HepG2 (cell line): ENCODE measurements around the gene CCL2. TPM values are rescaled to one million over a fixed set of nuclear protein-coding genes. Genes with fewer than 3 reads are reported as not detected.

Experiments used
- ATAC-seq: fragments of 200-7000 bp; cut with Tn5 transposase; 3 replicates; pipeline ENCODE4 v1.9.1; 2020; ENCODE audit warnings: mild to moderate bottlenecking, moderate library complexity
- BruUV-seq: library from RNA; stranded (reverse); fragments of 400-500 nt; replicated peaks from 2 replicates; lab custom pipeline; 2021; lab: Mats Ljungman, UMichigan
- CTCF ChIA-PET: fragments of 300-600 bp; formaldehyde crosslinking; extraction: SDS; loops from one replicate; lab custom pipeline; 2021; ENCODE audit warnings: low total read pairs, inconsistent platforms, low intra/inter-chr PET ratio; lab: Yijun Ruan, JAX
- POLR2A ChIA-PET: fragments of 350-600 bp; sonication (Branson Sonifier 250); formaldehyde crosslinking; loops from one replicate; lab custom pipeline; 2020; ENCODE audit warnings: antibody characterized with exemption, inconsistent platforms; lab: Yijun Ruan, JAX
- DNase-seq: peaks from one replicate; pipeline ENCODE4 v3.0.0-alpha.2; 2015; ENCODE audit warnings: low spot score
- FAIRE-seq: peaks from 3 replicates; lab custom pipeline; 2011; peaks lifted over from hg19 to GRCh38; lab: Jason Lieb, UNC
- H2AFZ ChIP-seq: one replicate; pipeline ENCODE4 v1.6.1; 2011; ENCODE audit warnings: low read length, inconsistent platforms
- H3K27ac ChIP-seq: fragments of 300-600 bp; 3 replicates; pipeline ENCODE4 v1.8.0; 2011; ENCODE audit warnings: mixed run types, mild to moderate bottlenecking, mixed read lengths, low read length, inconsistent platforms; ENCODE audit not compliant: insufficient read depth; ENCODE audit errors: extremely low read length
- H3K27me3 ChIP-seq, 2 experiments: fragments of 200-600 bp in 1 of 2; 2 replicates in 1 of 2; 3 replicates in 1 of 2; pipeline versions ENCODE4 v1.6.0 to v1.8.0; 2011; ENCODE audit warnings: low read length in 2 of 2, mild to moderate bottlenecking in 2 of 2, moderate library complexity in 2 of 2, inconsistent platforms in 1 of 2; ENCODE audit not compliant: insufficient read depth in 2 of 2, control insufficient read depth in 1 of 2
- H3K36me3 ChIP-seq, 2 experiments: fragments of 200-600 bp in 1 of 2; replicated peaks in 1 of 2; 2 replicates in 1 of 2; 3 replicates in 1 of 2; pipeline versions ENCODE4 v1.5.1 to v1.8.0; 2011; ENCODE audit warnings: low read length in 2 of 2, inconsistent platforms in 1 of 2; ENCODE audit not compliant: insufficient read depth in 2 of 2, control insufficient read depth in 1 of 2
- H3K4me1 ChIP-seq: 2 replicates; pipeline ENCODE4 v1.5.1; 2012; ENCODE audit warnings: low read length, inconsistent platforms; ENCODE audit not compliant: insufficient read depth
- H3K4me2 ChIP-seq: 2 replicates; pipeline ENCODE4 v1.6.0; 2011; ENCODE audit warnings: low read depth, low read length, inconsistent platforms
- H3K4me3 ChIP-seq, 3 experiments: fragments of 200-600 bp in 1 of 3; sonication (generic), shearing (Covaris generic) in 1 of 3; replicated peaks in 1 of 3; 2 replicates each; pipeline ENCODE4 v1.5.1; 2011 to 2016; ENCODE audit warnings: low read length in 3 of 3, inconsistent platforms in 2 of 3, low read depth in 2 of 3, mild to moderate bottlenecking in 2 of 3, control low read depth in 1 of 3, mixed read lengths in 1 of 3; ENCODE audit not compliant: insufficient read depth in 1 of 3
- H3K79me2 ChIP-seq: one replicate; pipeline ENCODE4 v1.6.1; 2011; ENCODE audit warnings: low read length, inconsistent platforms; ENCODE audit not compliant: insufficient read depth
- H3K9ac ChIP-seq: 2 replicates; pipeline ENCODE4 v1.6.0; 2011; ENCODE audit warnings: mild to moderate bottlenecking, low read depth, low read length, inconsistent platforms; ENCODE audit not compliant: insufficient read depth
- H3K9me3 ChIP-seq: 2 replicates; pipeline ENCODE4 v1.5.1; 2012; ENCODE audit warnings: mild to moderate bottlenecking, low read length
- H4K20me1 ChIP-seq: 2 replicates; pipeline ENCODE4 v1.6.0; 2011; ENCODE audit warnings: inconsistent platforms, mild to moderate bottlenecking, low read length, moderate library complexity; ENCODE audit not compliant: insufficient read depth
- BRD4 ChIP-seq: sonication (generic); formaldehyde crosslinking; IDR thresholded peaks from 2 replicates; pipeline ENCODE4 v1.4.0; 2020; ENCODE audit warnings: missing genetic modification reagents
- FOXM1 ChIP-seq: sonication (generic); formaldehyde crosslinking; IDR thresholded peaks from 2 replicates; pipeline ENCODE4 v1.5.0; 2020; ENCODE audit warnings: missing genetic modification reagents
- GTF3A ChIP-seq: sonication (generic); formaldehyde crosslinking; conservative IDR thresholded peaks from 2 replicates; pipeline ENCODE4 v1.4.0; 2020; ENCODE audit warnings: mild to moderate bottlenecking, missing genetic modification reagents
- HDAC1 ChIP-seq: sonication (generic); formaldehyde crosslinking; IDR thresholded peaks from 2 replicates; pipeline ENCODE4 v1.5.1; 2020; ENCODE audit warnings: mild to moderate bottlenecking, missing genetic modification reagents
- MYNN ChIP-seq: sonication (generic); formaldehyde crosslinking; IDR thresholded peaks from 2 replicates; pipeline ENCODE4 v1.4.0; 2020; ENCODE audit warnings: mild to moderate bottlenecking, low read depth, missing genetic modification reagents
- SOX6 ChIP-seq, 2 experiments: fragments of 450-650 bp in 1 of 2; sonication (generic) in 1 of 2; formaldehyde crosslinking in 1 of 2; IDR thresholded peaks; 2 replicates each; pipeline versions ENCODE4 v1.4.0 to v1.6.1; 2017 to 2020; ENCODE audit warnings: antibody characterized with exemption in 1 of 2, mild to moderate bottlenecking in 1 of 2, missing genetic modification reagents in 1 of 2
- TARDBP ChIP-seq: sonication (generic); formaldehyde crosslinking; IDR thresholded peaks from 2 replicates; pipeline ENCODE4 v1.8.0; 2022; ENCODE audit warnings: mild to moderate bottlenecking, missing genetic modification reagents
- ZNF354B ChIP-seq: sonication (generic); formaldehyde crosslinking; IDR thresholded peaks from 2 replicates; pipeline ENCODE4 v1.8.0; 2022; ENCODE audit warnings: mild to moderate bottlenecking, missing genetic modification reagents
- ZNF367 ChIP-seq: sonication (generic); formaldehyde crosslinking; IDR thresholded peaks from 2 replicates; pipeline ENCODE4 v1.4.0; 2020; ENCODE audit warnings: missing genetic modification reagents, borderline replicate concordance
- ZNF772 ChIP-seq: sonication (generic); formaldehyde crosslinking; IDR thresholded peaks from 2 replicates; pipeline ENCODE4 v1.5.0; 2020; ENCODE audit warnings: mild to moderate bottlenecking, missing genetic modification reagents
- WGBS: methylation state at CpG from one replicate; pipeline ENCODE4 v1.1.6; 2017; ENCODE audit warnings: low lambda C conversion rate; 5-methylcytosine and 5-hydroxymethylcytosine counted together
- in situ Hi-C: cut with HindIII; loops from 2 replicates; pipeline ENCODE4 v1.10.0; 2017; ENCODE audit warnings: low pct_unique_long_range_greater_than_20kb; ENCODE audit not compliant: extremely low pct_ligation_motif_present
- intact Hi-C: fragments of 100-400 bp; cut with micrococcal nuclease; formaldehyde crosslinking; loops from one replicate; pipeline ENCODE4 v1.10.0; 2022; ENCODE audit not compliant: unreplicated experiment
- polyA plus RNA-seq, 8 experiments: library from polyadenylated mRNA; depleted of rRNA in 3 of 8; stranded (reverse) in 7 of 8; unstranded in 1 of 8; fragments of >200 nt; fragmentation: Illumina TruSeq in 4 of 8; extraction: Trizol in 4 of 8; gene quantifications; 2 replicates each; pipeline versions ENCODE4 v1.2.1 to v1.2.3, GENCODE V29; 2011 to 2016; ENCODE audit warnings: low read depth in 4 of 8, missing spikeins in 1 of 8, mixed read lengths in 1 of 8; ENCODE audit not compliant: insufficient read depth in 1 of 8
- total RNA-seq, 5 experiments: library from RNA; depleted of rRNA; stranded (reverse); fragments of >200 nt; fragmentation: Illumina TruSeq; extraction: Trizol; gene quantifications; 2 replicates each; pipeline ENCODE4 v1.2.3, GENCODE V29; 2016; ENCODE audit warnings: low read depth in 1 of 5
- TF ChIP-seq, protein P1 (sequence below): IDR thresholded peaks from 2 replicates; pipeline ENCODE4 v1.6.1; 2016; ENCODE audit warnings: missing biosample characterization, missing genetic modification reagents, low read depth
- TF ChIP-seq, protein P2 (sequence below): sonication (generic); formaldehyde crosslinking; IDR thresholded peaks from 2 replicates; pipeline ENCODE4 v1.4.0; 2020; ENCODE audit warnings: missing genetic modification reagents

Gene CCL2
- total and polyA plus RNA-seq, 2 of the 13 experiments (the other 11 are each of a cell fraction or from before 2014, with no cell fraction given), result not detected

DNA sequence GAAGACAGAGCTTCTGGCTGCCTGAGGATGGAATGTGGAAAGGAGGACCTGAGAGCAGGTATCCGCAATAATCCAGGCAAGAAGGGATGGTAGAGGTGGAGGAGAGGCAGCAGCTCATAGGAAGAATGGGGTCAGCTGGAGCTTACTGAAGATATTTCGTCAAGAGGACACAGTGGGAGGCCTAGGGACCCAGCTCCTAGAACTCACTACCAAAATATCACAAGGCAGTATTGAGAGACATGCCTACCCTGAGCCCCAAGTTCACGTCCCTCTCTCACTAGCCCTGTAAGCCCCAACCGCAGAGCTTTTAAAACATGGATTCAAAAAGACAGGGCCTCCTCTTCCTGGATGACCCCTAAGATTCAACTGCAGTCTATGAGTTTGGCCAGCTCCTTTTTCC, 50.0 kb downstream of the CCL2 start:
- no peaks in the 10 kb centered on the region for H4K20me1 ChIP-seq
- intact Hi-C loops (no loop called here), in situ Hi-C loops (no loop called here)
- H3K27me3 ChIP-seq, result no peaks in the 10 kb centered on the region
- DNase-seq (no peak), ATAC-seq (no peak), FAIRE-seq (no peak)
- no peaks in the 10 kb centered on the region for H3K79me2 ChIP-seq
- no peak overlapping the region for H2AFZ ChIP-seq
- no peak overlapping the region for H3K4me3 ChIP-seq
- BruUV-seq, result no TSS peak
- H3K9ac ChIP-seq, result no peak overlapping the region
- H3K9me3 ChIP-seq, result no peaks in the 10 kb centered on the region
- no peaks in the 10 kb centered on the region for H3K4me1 ChIP-seq
- no peak overlapping the region for H3K27ac ChIP-seq
- TF ChIP-seq TARDBP (CRISPR knock-in tag) (no peak), ZNF354B (CRISPR knock-in tag) (no peak), ZNF772 (CRISPR knock-in tag) (no peak), FOXM1 (CRISPR knock-in tag) (no peak), BRD4 (CRISPR knock-in tag) (no peak), GTF3A (CRISPR knock-in tag) (no peak), HDAC1 (CRISPR knock-in tag) (no peak), MYNN (CRISPR knock-in tag) (no peak), ZNF367 (CRISPR knock-in tag) (no peak), SOX6 (IDR thresholded peaks at IDR 0.05) (no peak), SOX6 (CRISPR knock-in tag; IDR thresholded peaks at IDR 0.05) (no peak)
- TF ChIP-seq, protein P1, sequence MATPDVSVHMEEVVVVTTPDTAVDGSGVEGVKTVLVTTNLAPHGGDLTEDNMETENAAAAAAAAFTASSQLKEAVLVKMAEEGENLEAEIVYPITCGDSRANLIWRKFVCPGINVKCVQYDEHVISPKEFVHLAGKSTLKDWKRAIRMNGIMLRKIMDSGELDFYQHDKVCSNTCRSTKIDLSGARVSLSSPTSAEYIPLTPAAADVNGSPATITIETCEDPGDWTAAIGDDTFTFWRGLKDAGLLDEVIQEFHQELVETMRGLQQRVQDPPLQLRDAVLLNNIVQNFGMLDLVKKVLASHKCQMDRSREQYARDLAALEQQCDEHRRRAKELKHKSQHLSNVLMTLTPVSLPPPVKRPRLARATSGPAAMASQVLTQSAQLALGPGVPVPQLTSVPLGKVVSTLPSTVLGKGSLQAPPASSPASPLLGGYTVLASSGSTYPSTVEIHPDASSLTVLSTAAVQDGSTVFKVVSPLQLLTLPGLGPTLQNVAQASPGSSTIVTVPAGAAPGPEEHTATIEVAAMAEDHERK, result no peak
- TF ChIP-seq, protein P2, sequence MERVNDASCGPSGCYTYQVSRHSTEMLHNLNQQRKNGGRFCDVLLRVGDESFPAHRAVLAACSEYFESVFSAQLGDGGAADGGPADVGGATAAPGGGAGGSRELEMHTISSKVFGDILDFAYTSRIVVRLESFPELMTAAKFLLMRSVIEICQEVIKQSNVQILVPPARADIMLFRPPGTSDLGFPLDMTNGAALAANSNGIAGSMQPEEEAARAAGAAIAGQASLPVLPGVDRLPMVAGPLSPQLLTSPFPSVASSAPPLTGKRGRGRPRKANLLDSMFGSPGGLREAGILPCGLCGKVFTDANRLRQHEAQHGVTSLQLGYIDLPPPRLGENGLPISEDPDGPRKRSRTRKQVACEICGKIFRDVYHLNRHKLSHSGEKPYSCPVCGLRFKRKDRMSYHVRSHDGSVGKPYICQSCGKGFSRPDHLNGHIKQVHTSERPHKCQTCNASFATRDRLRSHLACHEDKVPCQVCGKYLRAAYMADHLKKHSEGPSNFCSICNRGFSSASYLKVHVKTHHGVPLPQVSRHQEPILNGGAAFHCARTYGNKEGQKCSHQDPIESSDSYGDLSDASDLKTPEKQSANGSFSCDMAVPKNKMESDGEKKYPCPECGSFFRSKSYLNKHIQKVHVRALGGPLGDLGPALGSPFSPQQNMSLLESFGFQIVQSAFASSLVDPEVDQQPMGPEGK, result no peak
- TF ChIP-seq, all 625 proteins: peak for 0
- Histone ChIP-seq H3K4me2 (no peak overlapping the region), H3K36me3 (no peaks in the 10 kb centered on the region)
- 40% methylated on average over 4 of the region's 4 CpGs for WGBS
- CTCF ChIA-PET, result no interaction called here
- POLR2A ChIA-PET, result no interaction called here
